K562 (cell line): ENCODE measurements around the gene ZNF581. TPM values are rescaled to one million over a fixed set of nuclear protein-coding genes. Genes with fewer than 3 reads are reported as not detected.
A peak's percentile ranks its signal among the peaks of the same experiment; 100 is the strongest.

Experiments
- ADNP ChIP-seq: fragments of 200-800 bp; sonication (Bioruptor generic); IDR thresholded peaks from 2 replicates; pipeline ENCODE4 v1.6.1; 2016; ENCODE audit warnings: missing genetic modification characterization, missing compliant biosample characterization
- CBFA2T2 ChIP-seq: fragments of 450-650 bp; conservative IDR thresholded peaks from 2 replicates; pipeline ENCODE4 v1.6.1; 2017; ENCODE audit warnings: mild to moderate bottlenecking
- CHD1 ChIP-seq: fragments of 200-600 bp; sonication (generic); IDR thresholded peaks from one replicate; pipeline ENCODE4 v1.6.1; 2012; ENCODE audit warnings: mild to moderate bottlenecking, moderate library complexity, low read length, inconsistent platforms
- CSDE1 ChIP-seq, 2 experiments: fragments of 450-650 bp; IDR thresholded peaks; 2 replicates each; pipeline ENCODE4 v1.6.1; 2016; ENCODE audit warnings: mild to moderate bottlenecking in 1 of 2
- GATAD2A ChIP-seq: fragments of 450-650 bp; IDR thresholded peaks from 2 replicates; pipeline ENCODE4 v1.6.1; 2017
- HDAC1 ChIP-seq, 2 experiments: fragments of 450-650 bp; IDR thresholded peaks; 2 replicates each; pipeline ENCODE4 v1.6.1; 2016 to 2017; ENCODE audit warnings: inconsistent platforms in 1 of 2, mild to moderate bottlenecking in 1 of 2, moderate library complexity in 1 of 2
- HIVEP1 ChIP-seq: fragments of 250-450 bp; sonication (Bioruptor Pico); IDR thresholded peaks from 2 replicates; pipeline ENCODE4 v1.4.0; 2020; ENCODE audit warnings: mild to moderate bottlenecking
- HNRNPLL ChIP-seq: fragments of 200-400 bp; formaldehyde crosslinking; IDR thresholded peaks from 2 replicates; pipeline ENCODE4 v1.6.1; 2017; ENCODE audit warnings: low read length, low read depth, mild to moderate bottlenecking; ENCODE audit not compliant: poor library complexity, severe bottlenecking
- LEF1 ChIP-seq: fragments of 450-650 bp; IDR thresholded peaks from 2 replicates; pipeline ENCODE4 v1.6.1; 2016; ENCODE audit warnings: mild to moderate bottlenecking
- MTA2 ChIP-seq: fragments of 450-650 bp; IDR thresholded peaks from 2 replicates; pipeline ENCODE4 v1.6.1; 2016; ENCODE audit warnings: low read depth
- MYBL2 ChIP-seq, 2 experiments: fragments of 450-650 bp in 1 of 2; sonication (generic) in 1 of 2; formaldehyde crosslinking in 1 of 2; IDR thresholded peaks; 2 replicates each; pipeline versions ENCODE4 v1.6.1 to v1.8.1; 2017 to 2022; ENCODE audit warnings: borderline replicate concordance in 1 of 2, inconsistent platforms in 1 of 2, low read depth in 1 of 2, mild to moderate bottlenecking in 1 of 2, missing genetic modification reagents in 1 of 2, moderate library complexity in 1 of 2
- NR2F6 ChIP-seq: fragments of 450-650 bp; formaldehyde crosslinking; IDR thresholded peaks from 2 replicates; pipeline ENCODE4 v1.4.0; 2020; ENCODE audit warnings: mild to moderate bottlenecking
- PHF21A ChIP-seq: fragments of 450-650 bp; IDR thresholded peaks from 2 replicates; pipeline ENCODE4 v1.6.1; 2017; ENCODE audit warnings: low read depth, borderline replicate concordance
- POLR3A ChIP-seq: IDR thresholded peaks from 2 replicates; pipeline ENCODE4 v1.6.1; 2011; ENCODE audit warnings: borderline replicate concordance, mild to moderate bottlenecking, moderate library complexity; ENCODE audit not compliant: insufficient read length, insufficient read depth; ENCODE audit errors: extremely low read depth
- PPARD ChIP-seq: fragments of 250-450 bp; sonication (Bioruptor Pico); IDR thresholded peaks from 2 replicates; pipeline ENCODE4 v1.8.0; 2022; ENCODE audit warnings: inconsistent platforms, mild to moderate bottlenecking, moderate library complexity
- TAL1 ChIP-seq: fragments of 450-650 bp; IDR thresholded peaks from 2 replicates; pipeline ENCODE4 v1.6.1; 2016; ENCODE audit warnings: mild to moderate bottlenecking
- TEAD2 ChIP-seq: fragments of 450-650 bp; IDR thresholded peaks from 2 replicates; pipeline ENCODE4 v1.6.1; 2016; ENCODE audit warnings: missing genetic modification characterization, control low read depth, missing compliant biosample characterization
- ZNF785 ChIP-seq: fragments of 250-450 bp; sonication (Bioruptor Pico); IDR thresholded peaks from 2 replicates; pipeline ENCODE4 v1.4.0; 2020; ENCODE audit warnings: mild to moderate bottlenecking
- polyA plus RNA-seq, 8 experiments: library from polyadenylated mRNA; depleted of rRNA in 4 of 8; stranded (reverse) in 5 of 8; unstranded in 3 of 8; fragments of >200 nt; fragmentation: Nextera tagmentation in 2 of 8; fragmentation: Illumina TruSeq in 1 of 8; extraction: Ambion mirVana in 2 of 8; extraction: Trizol in 1 of 8; gene quantifications; 2 replicates each; pipeline versions ENCODE4 v1.2.1 to v1.2.3, GENCODE V29; 2011 to 2014; ENCODE audit warnings: inconsistent platforms in 1 of 8, missing spikeins in 1 of 8
- total RNA-seq, 7 experiments: library from RNA; depleted of rRNA in 6 of 7; stranded (reverse); fragments of >200 nt in 6 of 7; fragmentation: Illumina TruSeq in 2 of 7; extraction: Trizol in 2 of 7; gene quantifications; 2 replicates each; pipeline versions ENCODE4 v1.2.1 to v1.2.3, GENCODE V29; 2011 to 2021; ENCODE audit warnings: low replicate concordance in 1 of 7
- TF ChIP-seq, protein P1 (sequence below): sonication (generic); formaldehyde crosslinking; IDR thresholded peaks from 2 replicates; pipeline ENCODE4 v1.8.0; 2022; ENCODE audit warnings: missing genetic modification reagents, mild to moderate bottlenecking, borderline replicate concordance
- TF ChIP-seq, protein P2 (sequence below): sonication (generic); formaldehyde crosslinking; IDR thresholded peaks from 2 replicates; pipeline ENCODE4 v1.8.1; 2022; ENCODE audit warnings: missing genetic modification reagents
- TF ChIP-seq, protein P3 (sequence below): IDR thresholded peaks from 2 replicates; pipeline ENCODE4 v1.6.1; 2011; ENCODE audit warnings: borderline replicate concordance, low read depth, mild to moderate bottlenecking, moderate library complexity, low read length; ENCODE audit not compliant: insufficient read depth, poor library complexity, severe bottlenecking
- TF ChIP-seq, protein P4 (sequence below), 2 experiments: fragments of 450-650 bp; conservative IDR thresholded peaks; 2 replicates each; pipeline ENCODE4 v1.6.1; 2017; ENCODE audit warnings: mild to moderate bottlenecking in 2 of 2, moderate library complexity in 2 of 2

The ZNF581 gene
- total and polyA plus RNA-seq, 9 of the 15 experiments (the other 6 are each of a cell fraction or from before 2014, with no cell fraction given), result 2.4 to 39.4 (median 15.4) TPM

DNA sequence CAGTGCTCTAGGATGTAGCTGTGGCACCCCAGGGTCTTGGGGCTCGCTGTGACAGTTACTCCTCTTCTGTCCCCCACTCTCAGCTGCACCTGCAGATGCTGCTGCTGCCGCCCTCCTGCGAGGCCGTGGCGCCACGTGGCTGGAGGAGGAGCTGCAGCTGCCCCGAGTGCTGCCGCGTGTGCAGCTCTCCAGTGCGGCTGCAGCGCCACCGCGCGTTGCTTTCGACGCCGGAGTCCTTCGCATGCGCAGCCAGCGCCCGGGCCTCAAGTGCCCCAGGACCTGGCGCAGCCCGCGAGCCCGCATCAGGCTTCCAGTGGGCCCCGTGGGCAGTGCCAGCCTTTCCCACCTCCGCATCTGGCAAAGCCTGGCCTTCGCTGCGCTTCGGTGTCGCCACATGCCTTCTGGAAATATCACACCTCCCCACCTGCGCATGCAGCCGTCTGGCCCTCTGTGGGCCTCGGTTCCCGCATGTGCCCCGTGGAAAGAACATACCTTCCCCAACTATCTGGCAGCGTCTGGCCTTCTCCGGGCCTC lies 3.3 kb upstream of the ZNF581 start (continued):
- TF ChIP-seq, protein P1, sequence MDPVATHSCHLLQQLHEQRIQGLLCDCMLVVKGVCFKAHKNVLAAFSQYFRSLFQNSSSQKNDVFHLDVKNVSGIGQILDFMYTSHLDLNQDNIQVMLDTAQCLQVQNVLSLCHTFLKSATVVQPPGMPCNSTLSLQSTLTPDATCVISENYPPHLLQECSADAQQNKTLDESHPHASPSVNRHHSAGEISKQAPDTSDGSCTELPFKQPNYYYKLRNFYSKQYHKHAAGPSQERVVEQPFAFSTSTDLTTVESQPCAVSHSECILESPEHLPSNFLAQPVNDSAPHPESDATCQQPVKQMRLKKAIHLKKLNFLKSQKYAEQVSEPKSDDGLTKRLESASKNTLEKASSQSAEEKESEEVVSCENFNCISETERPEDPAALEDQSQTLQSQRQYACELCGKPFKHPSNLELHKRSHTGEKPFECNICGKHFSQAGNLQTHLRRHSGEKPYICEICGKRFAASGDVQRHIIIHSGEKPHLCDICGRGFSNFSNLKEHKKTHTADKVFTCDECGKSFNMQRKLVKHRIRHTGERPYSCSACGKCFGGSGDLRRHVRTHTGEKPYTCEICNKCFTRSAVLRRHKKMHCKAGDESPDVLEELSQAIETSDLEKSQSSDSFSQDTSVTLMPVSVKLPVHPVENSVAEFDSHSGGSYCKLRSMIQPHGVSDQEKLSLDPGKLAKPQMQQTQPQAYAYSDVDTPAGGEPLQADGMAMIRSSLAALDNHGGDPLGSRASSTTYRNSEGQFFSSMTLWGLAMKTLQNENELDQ (CRISPR knock-in tag), result peak; percentile 98
- TF ChIP-seq NR2F6, result no peak
- no peak for TF ChIP-seq ADNP (tag)
- peak; percentile 68 for TF ChIP-seq HNRNPLL
- TF ChIP-seq, protein P2, sequence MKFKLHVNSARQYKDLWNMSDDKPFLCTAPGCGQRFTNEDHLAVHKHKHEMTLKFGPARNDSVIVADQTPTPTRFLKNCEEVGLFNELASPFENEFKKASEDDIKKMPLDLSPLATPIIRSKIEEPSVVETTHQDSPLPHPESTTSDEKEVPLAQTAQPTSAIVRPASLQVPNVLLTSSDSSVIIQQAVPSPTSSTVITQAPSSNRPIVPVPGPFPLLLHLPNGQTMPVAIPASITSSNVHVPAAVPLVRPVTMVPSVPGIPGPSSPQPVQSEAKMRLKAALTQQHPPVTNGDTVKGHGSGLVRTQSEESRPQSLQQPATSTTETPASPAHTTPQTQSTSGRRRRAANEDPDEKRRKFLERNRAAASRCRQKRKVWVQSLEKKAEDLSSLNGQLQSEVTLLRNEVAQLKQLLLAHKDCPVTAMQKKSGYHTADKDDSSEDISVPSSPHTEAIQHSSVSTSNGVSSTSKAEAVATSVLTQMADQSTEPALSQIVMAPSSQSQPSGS (CRISPR knock-in tag), result peak; percentile 85
- TF ChIP-seq ZNF785, result no peak
- TF ChIP-seq TEAD2 (tag), result no peak
- TF ChIP-seq CHD1, result no peak
- TF ChIP-seq POLR3A, result no peak
- TF ChIP-seq, protein P3, sequence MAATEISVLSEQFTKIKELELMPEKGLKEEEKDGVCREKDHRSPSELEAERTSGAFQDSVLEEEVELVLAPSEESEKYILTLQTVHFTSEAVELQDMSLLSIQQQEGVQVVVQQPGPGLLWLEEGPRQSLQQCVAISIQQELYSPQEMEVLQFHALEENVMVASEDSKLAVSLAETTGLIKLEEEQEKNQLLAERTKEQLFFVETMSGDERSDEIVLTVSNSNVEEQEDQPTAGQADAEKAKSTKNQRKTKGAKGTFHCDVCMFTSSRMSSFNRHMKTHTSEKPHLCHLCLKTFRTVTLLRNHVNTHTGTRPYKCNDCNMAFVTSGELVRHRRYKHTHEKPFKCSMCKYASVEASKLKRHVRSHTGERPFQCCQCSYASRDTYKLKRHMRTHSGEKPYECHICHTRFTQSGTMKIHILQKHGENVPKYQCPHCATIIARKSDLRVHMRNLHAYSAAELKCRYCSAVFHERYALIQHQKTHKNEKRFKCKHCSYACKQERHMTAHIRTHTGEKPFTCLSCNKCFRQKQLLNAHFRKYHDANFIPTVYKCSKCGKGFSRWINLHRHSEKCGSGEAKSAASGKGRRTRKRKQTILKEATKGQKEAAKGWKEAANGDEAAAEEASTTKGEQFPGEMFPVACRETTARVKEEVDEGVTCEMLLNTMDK, result peak; percentile 69
- TF ChIP-seq PHF21A, result 0 out of 2 replicates have a peak, but pooled peaks have one; percentile 8
- TF ChIP-seq HIVEP1, result peak; percentile 81; the same call in 1 of the 2 replicates
- peak; percentile 32; the same call in 1 of the 2 replicates for TF ChIP-seq CBFA2T2
- no peak for TF ChIP-seq MTA2
- peak; percentile 47; the same call in 1 of the 2 replicates for TF ChIP-seq PPARD (CRISPR knock-in tag)
- no peak for TF ChIP-seq CSDE1 (IDR thresholded peaks at IDR 0.05)
- no peak for TF ChIP-seq TAL1
- no peak; a peak in 1 of 4 replicates for TF ChIP-seq HDAC1 (IDR thresholded peaks at IDR 0.05)
- TF ChIP-seq LEF1, result no peak
- no peak for TF ChIP-seq MYBL2 (IDR thresholded peaks at IDR 0.05; ENCODE audit: low read depth)
- peak; percentile 81 for TF ChIP-seq MYBL2 (CRISPR knock-in tag; IDR thresholded peaks at IDR 0.05; ENCODE audit: borderline replicate concordance)
- peak; percentile 10; the same call in 1 of the 2 replicates for TF ChIP-seq GATAD2A
- TF ChIP-seq, protein P4, sequence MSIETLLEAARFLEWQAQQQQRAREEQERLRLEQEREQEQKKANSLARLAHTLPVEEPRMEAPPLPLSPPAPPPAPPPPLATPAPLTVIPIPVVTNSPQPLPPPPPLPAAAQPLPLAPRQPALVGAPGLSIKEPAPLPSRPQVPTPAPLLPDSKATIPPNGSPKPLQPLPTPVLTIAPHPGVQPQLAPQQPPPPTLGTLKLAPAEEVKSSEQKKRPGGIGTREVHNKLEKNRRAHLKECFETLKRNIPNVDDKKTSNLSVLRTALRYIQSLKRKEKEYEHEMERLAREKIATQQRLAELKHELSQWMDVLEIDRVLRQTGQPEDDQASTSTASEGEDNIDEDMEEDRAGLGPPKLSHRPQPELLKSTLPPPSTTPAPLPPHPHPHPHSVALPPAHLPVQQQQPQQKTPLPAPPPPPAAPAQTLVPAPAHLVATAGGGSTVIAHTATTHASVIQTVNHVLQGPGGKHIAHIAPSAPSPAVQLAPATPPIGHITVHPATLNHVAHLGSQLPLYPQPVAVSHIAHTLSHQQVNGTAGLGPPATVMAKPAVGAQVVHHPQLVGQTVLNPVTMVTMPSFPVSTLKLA (conservative IDR thresholded peaks at IDR 0.05), result peak; percentile 89 to 91
